ENCODE results near the gene NFIB. TPM values are rescaled to one million over a fixed set of nuclear protein-coding genes. Genes with fewer than 3 reads are reported as not detected.

Gene NFIB
- total RNA-seq, 6 experiments from 2014 or later: 0.69 to 6.2 (median 4.4) TPM

GRCh38 chr9:14215614-14216013 is 98.3 kb downstream of the NFIB start:
- Mint-ChIP-seq H3K9me3 (no peaks in the 10 kb centered on the region), H3K4me1 (ENCODE audit: low read depth) (peaks cover 40% of the 10 kb centered on the region), H3K4me3 (no peak overlapping the region), H3K36me3 (ENCODE audit: low read depth) (no peaks in the 10 kb centered on the region), H3K27me3 (ENCODE audit: insufficient read depth) (no peaks in the 10 kb centered on the region), H3K27ac (no peak overlapping the region)
- no peak for DNase-seq
- TF ChIP-seq CTCF (IDR thresholded peaks at IDR 0.05): no peak

DNA sequence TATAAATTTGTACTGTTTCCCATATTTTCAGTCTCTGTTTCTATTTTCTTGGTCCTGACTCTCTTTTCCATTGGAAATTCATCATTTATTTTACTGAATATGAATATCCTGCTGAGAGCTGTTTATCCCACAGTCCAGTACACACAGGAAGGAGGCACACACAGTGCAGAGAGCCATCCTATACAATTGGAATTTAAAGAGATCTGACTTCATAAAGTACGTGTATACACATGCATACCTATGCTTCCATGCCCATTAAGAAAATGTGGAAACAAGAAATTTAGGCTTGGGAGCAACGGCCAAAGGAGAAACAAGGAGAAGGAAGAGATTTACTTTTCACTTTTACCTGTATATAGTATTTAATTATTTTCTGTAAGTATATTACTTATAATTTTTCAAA is 99.2 kb downstream of the NFIB start:
- Mint-ChIP-seq H3K27me3 (ENCODE audit: insufficient read depth) (no peaks in the 10 kb centered on the region), H3K9me3 (no peaks in the 10 kb centered on the region), H3K27ac (no peak overlapping the region), H3K4me3 (no peak overlapping the region), H3K4me1 (ENCODE audit: low read depth) (peaks cover 31% of the 10 kb centered on the region), H3K36me3 (ENCODE audit: low read depth) (no peaks in the 10 kb centered on the region)
- no peak for TF ChIP-seq CTCF (IDR thresholded peaks at IDR 0.05)
- DNase-seq: no peak

DNA sequence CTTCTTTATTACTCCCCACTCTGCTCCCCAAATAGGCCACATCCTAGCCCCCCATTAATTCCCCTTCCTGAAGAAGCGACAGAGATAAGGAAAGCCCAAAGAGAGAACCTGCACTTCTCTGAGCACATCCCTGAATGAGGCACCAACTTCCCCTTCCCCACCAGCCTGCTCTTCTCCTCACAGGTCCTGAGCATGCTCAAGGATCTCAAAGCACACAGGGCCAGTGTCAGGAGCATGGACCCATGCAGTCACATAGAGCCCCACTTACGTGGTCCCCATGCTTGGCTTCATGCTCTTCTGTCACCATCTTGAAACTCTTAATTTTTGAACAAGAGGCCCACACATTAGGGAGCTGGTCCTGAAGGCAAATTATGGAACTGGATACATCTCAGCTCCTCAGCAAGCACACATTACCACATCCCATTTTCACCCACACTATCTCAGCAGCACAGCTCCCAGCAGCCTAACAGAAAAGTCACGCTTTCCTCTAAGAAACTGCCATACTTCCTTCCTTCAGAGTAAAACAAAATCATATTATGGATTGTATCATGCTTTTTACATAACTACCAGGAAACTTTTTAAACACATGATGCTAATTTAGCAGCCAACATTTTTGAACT is 99.8 kb downstream of the NFIB start:
- no peak for DNase-seq
- Mint-ChIP-seq H3K9me3 (no peaks in the 10 kb centered on the region), H3K27ac (no peak overlapping the region), H3K36me3 (ENCODE audit: low read depth) (no peaks in the 10 kb centered on the region), H3K4me1 (ENCODE audit: low read depth) (peaks cover 30% of the 10 kb centered on the region), H3K4me3 (no peak overlapping the region), H3K27me3 (ENCODE audit: insufficient read depth) (no peaks in the 10 kb centered on the region)
- no peak for TF ChIP-seq CTCF (IDR thresholded peaks at IDR 0.05)

- TF ChIP-seq CTCF (IDR thresholded peaks at IDR 0.05): no peak
These were observed 100.4 kb downstream of the NFIB start for GRCh38 chr9:14213504-14213903.

DNA sequence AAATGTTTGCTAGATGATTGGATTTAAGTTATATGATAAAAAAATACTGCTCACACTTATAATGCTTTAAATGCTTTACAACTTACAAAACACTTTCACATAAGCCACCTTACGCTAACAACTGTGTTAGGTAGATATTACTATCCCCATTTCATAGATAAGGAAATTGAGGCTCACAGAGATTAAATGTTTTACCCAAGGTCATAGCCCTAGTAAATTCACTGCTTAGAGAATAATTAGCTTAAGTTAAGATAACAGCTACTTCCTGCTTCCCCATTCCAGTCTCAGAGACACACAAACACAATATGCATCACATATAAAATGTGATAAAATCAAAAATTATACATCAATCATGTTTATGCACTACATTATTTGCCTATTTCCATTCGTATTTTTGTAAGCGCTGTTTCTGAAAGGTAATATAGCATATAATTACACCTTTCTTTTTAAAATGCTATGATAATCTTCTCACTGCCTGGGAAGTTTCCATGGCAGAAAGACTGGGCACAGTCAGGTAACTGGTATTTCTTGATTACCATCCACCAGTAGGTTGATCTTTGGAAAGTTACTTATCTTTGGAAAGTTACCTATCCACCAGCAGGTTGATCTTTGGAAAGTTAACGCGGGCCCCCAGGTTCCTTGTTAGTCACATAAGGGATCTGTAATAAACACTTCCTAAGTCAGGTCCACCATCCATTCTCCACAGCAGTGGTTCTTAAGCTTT is 101.1 kb downstream of the NFIB start:
- no peak for DNase-seq
- Mint-ChIP-seq H3K36me3 (ENCODE audit: low read depth) (no peaks in the 10 kb centered on the region), H3K9me3 (no peaks in the 10 kb centered on the region), H3K4me1 (ENCODE audit: low read depth) (peaks cover 30% of the 10 kb centered on the region), H3K4me3 (no peak overlapping the region), H3K27ac (no peak overlapping the region), H3K27me3 (ENCODE audit: insufficient read depth) (no peaks in the 10 kb centered on the region)
- TF ChIP-seq CTCF (IDR thresholded peaks at IDR 0.05): no peak

More at GRCh38 chr9:14213504-14213903, 100.4 kb downstream of the NFIB start:
- Mint-ChIP-seq H3K27ac (no peak overlapping the region), H3K36me3 (ENCODE audit: low read depth) (no peaks in the 10 kb centered on the region), H3K9me3 (no peaks in the 10 kb centered on the region), H3K4me1 (ENCODE audit: low read depth) (peaks cover 30% of the 10 kb centered on the region), H3K4me3 (no peak overlapping the region), H3K27me3 (ENCODE audit: insufficient read depth) (no peaks in the 10 kb centered on the region)
- DNase-seq: no peak

Data from HFFc6 (cell line).